ENCODE results near the gene EHD1.

Gene EHD1

GRCh38 chr11:64857485-64857884 lies 20.9 kb downstream of the EHD1 start:
- no peaks in the 10 kb centered on the region for H3K27me3 ChIP-seq (ENCODE audit: insufficient read depth, poor library complexity, severe bottlenecking)
- H3K9me3 ChIP-seq (ENCODE audit: severe bottlenecking) = no peaks in the 10 kb centered on the region
- peak overlapping the region; percentile 99 for H3K27ac ChIP-seq (ENCODE audit: poor library complexity, severe bottlenecking)
- no peak overlapping the region for H3K4me3 ChIP-seq (ENCODE audit: severe bottlenecking)
- H3K36me3 ChIP-seq (ENCODE audit: low read depth) = peaks cover 77% of the 10 kb centered on the region
- peaks cover 34% of the 10 kb centered on the region for H3K4me1 ChIP-seq (ENCODE audit: insufficient read depth, poor library complexity, severe bottlenecking)
- ATAC-seq (ENCODE audit: low read depth) (no peak), DNase-seq (ENCODE audit: low spot score) (no peak)
- TF ChIP-seq CTCF (IDR thresholded peaks at IDR 0.05; ENCODE audit: poor library complexity, severe bottlenecking) = no peak

- Histone ChIP-seq H3K27ac (ENCODE audit: poor library complexity, severe bottlenecking) (peak overlapping the region; percentile 99), H3K27me3 (ENCODE audit: insufficient read depth, poor library complexity, severe bottlenecking) (no peaks in the 10 kb centered on the region), H3K36me3 (ENCODE audit: low read depth) (peaks cover 68% of the 10 kb centered on the region), H3K4me1 (ENCODE audit: insufficient read depth, poor library complexity, severe bottlenecking) (peaks cover 34% of the 10 kb centered on the region), H3K4me3 (ENCODE audit: severe bottlenecking) (no peak overlapping the region), H3K9me3 (ENCODE audit: severe bottlenecking) (no peaks in the 10 kb centered on the region)
- peak; percentile 20 for TF ChIP-seq CTCF (IDR thresholded peaks at IDR 0.05; ENCODE audit: poor library complexity, severe bottlenecking)
- ATAC-seq (ENCODE audit: low read depth) (peak; percentile 80), DNase-seq (ENCODE audit: low spot score) (peak; percentile 94)
Measured at GRCh38 chr11:64856382-64857227, 21.8 kb downstream of the EHD1 start.

- H3K27me3 ChIP-seq (ENCODE audit: insufficient read depth, poor library complexity, severe bottlenecking) = no peaks in the 10 kb centered on the region
- no peaks in the 10 kb centered on the region for H3K9me3 ChIP-seq (ENCODE audit: severe bottlenecking)
- peaks cover 34% of the 10 kb centered on the region for H3K4me1 ChIP-seq (ENCODE audit: insufficient read depth, poor library complexity, severe bottlenecking)
- H3K27ac ChIP-seq (ENCODE audit: poor library complexity, severe bottlenecking) = peak overlapping the region; percentile 99
- ATAC-seq (ENCODE audit: low read depth) (no peak), DNase-seq (ENCODE audit: low spot score) (no peak)
- H3K36me3 ChIP-seq (ENCODE audit: low read depth) = peaks cover 63% of the 10 kb centered on the region
- H3K4me3 ChIP-seq (ENCODE audit: severe bottlenecking) = no peak overlapping the region
- no peak for TF ChIP-seq CTCF (IDR thresholded peaks at IDR 0.05; ENCODE audit: poor library complexity, severe bottlenecking)
Measured at GRCh38 chr11:64855596-64856304, 22.7 kb downstream of the EHD1 start.

GRCh38 chr11:64854534-64855502 lies 23.6 kb downstream of the EHD1 start:
- H3K4me1 ChIP-seq (ENCODE audit: insufficient read depth, poor library complexity, severe bottlenecking) = peaks cover 36% of the 10 kb centered on the region
- peak; percentile 97 for DNase-seq (ENCODE audit: low spot score)
- no peaks in the 10 kb centered on the region for H3K27me3 ChIP-seq (ENCODE audit: insufficient read depth, poor library complexity, severe bottlenecking)
- peaks cover 59% of the 10 kb centered on the region for H3K36me3 ChIP-seq (ENCODE audit: low read depth)
- peak; percentile 81 for ATAC-seq (ENCODE audit: low read depth)
- no peak for TF ChIP-seq CTCF (IDR thresholded peaks at IDR 0.05; ENCODE audit: poor library complexity, severe bottlenecking)
- no peak overlapping the region for H3K4me3 ChIP-seq (ENCODE audit: severe bottlenecking)
- H3K27ac ChIP-seq (ENCODE audit: poor library complexity, severe bottlenecking) = peak overlapping the region; percentile 99
- H3K9me3 ChIP-seq (ENCODE audit: severe bottlenecking) = no peaks in the 10 kb centered on the region
